MG63 (cell line): ENCODE data around the gene GKN2. TPM values are rescaled to one million over a fixed set of nuclear protein-coding genes. Genes with fewer than 3 reads are reported as not detected.

Experiments used
- DNase-seq: peaks from one replicate; pipeline ENCODE4 v3.0.0-alpha.2; 2020
- H3K27me3 ChIP-seq: fragments of 250-450 bp; sonication (Bioruptor Pico); 2 replicates; pipeline ENCODE4 v1.5.1; 2020; ENCODE audit warnings: mild to moderate bottlenecking, moderate library complexity
- H3K36me3 ChIP-seq: fragments of 250-450 bp; sonication (Bioruptor Pico); 2 replicates; pipeline ENCODE4 v1.5.1; 2020; ENCODE audit warnings: mild to moderate bottlenecking, moderate library complexity
- H3K4me3 ChIP-seq: fragments of 250-450 bp; sonication (Bioruptor Pico); 2 replicates; pipeline ENCODE4 v1.5.1; 2020; ENCODE audit warnings: mild to moderate bottlenecking, moderate library complexity
- H3K9me3 ChIP-seq: fragments of 250-450 bp; sonication (Bioruptor Pico); 2 replicates; pipeline ENCODE4 v1.5.1; 2020; ENCODE audit warnings: mild to moderate bottlenecking, moderate library complexity
- total RNA-seq: library from RNA; depleted of rRNA; stranded (reverse); fragments of >200 nt; shearing (Covaris generic); gene quantifications from 2 replicates; pipeline ENCODE4 v1.2.3, GENCODE V29; 2014; ENCODE audit warnings: low replicate concordance; rRNA removed

The GKN2 gene
- not detected in 2 replicates for total RNA-seq

GRCh38 chr2:68952887-68953521 is at the start of gene GKN2:
Gene GKN2, minus strand, starts transcription at chr2:68952893. Its CDS starts 32 bp downstream, at chr2:68952861.
- Histone ChIP-seq H3K27me3 (no peaks in the 10 kb centered on the region), H3K4me3 (no peak within 1 kb of the TSS), H3K36me3 (no peaks in the 10 kb centered on the region), H3K9me3 (no peaks in the 10 kb centered on the region)
- DNase-seq = no peak

GRCh38 chr2:69001879-69002278 is 49.2 kb upstream of the GKN2 start:
- Histone ChIP-seq H3K27me3 (no peaks in the 10 kb centered on the region), H3K9me3 (peaks cover 10% of the 10 kb centered on the region; the same call in 1 of the 2 replicates), H3K4me3 (no peak overlapping the region), H3K36me3 (no peaks in the 10 kb centered on the region)
- DNase-seq = no peak

GRCh38 chr2:68997401-68997800 is 44.7 kb upstream of the GKN2 start:
- Histone ChIP-seq H3K36me3 (no peaks in the 10 kb centered on the region), H3K4me3 (no peak overlapping the region), H3K27me3 (no peaks in the 10 kb centered on the region), H3K9me3 (peaks cover 10% of the 10 kb centered on the region)
- no peak for DNase-seq

GRCh38 chr2:68995916-68996315 is 43.2 kb upstream of the GKN2 start:
- H3K9me3 ChIP-seq = peaks cover 6% of the 10 kb centered on the region
- H3K27me3 ChIP-seq = no peaks in the 10 kb centered on the region
- H3K4me3 ChIP-seq = no peak overlapping the region
- no peak for DNase-seq
- H3K36me3 ChIP-seq = no peaks in the 10 kb centered on the region

- Histone ChIP-seq H3K4me3 (no peak overlapping the region), H3K9me3 (no peaks in the 10 kb centered on the region; the same call in 1 of the 2 replicates), H3K36me3 (no peaks in the 10 kb centered on the region), H3K27me3 (no peaks in the 10 kb centered on the region)
- peak; percentile 82 for DNase-seq
Measured at GRCh38 chr2:68994864-68995263, 42.2 kb upstream of the GKN2 start.

- Histone ChIP-seq H3K9me3 (no peaks in the 10 kb centered on the region; the same call in 1 of the 2 replicates), H3K36me3 (no peaks in the 10 kb centered on the region), H3K4me3 (no peak overlapping the region), H3K27me3 (no peaks in the 10 kb centered on the region)
- no peak for DNase-seq
Measured at GRCh38 chr2:68993660-68994059, 41.0 kb upstream of the GKN2 start.

GRCh38 chr2:68992933-68993332 is 40.2 kb upstream of the GKN2 start:
- no peak overlapping the region for H3K4me3 ChIP-seq
- H3K36me3 ChIP-seq = no peaks in the 10 kb centered on the region
- no peaks in the 10 kb centered on the region for H3K27me3 ChIP-seq
- DNase-seq = no peak
- H3K9me3 ChIP-seq = no peaks in the 10 kb centered on the region; the same call in 1 of the 2 replicates

- no peaks in the 10 kb centered on the region for H3K36me3 ChIP-seq
- H3K4me3 ChIP-seq = no peak overlapping the region
- H3K9me3 ChIP-seq = no peaks in the 10 kb centered on the region; the same call in 1 of the 2 replicates
- no peak for DNase-seq
- no peaks in the 10 kb centered on the region for H3K27me3 ChIP-seq
Measured at GRCh38 chr2:68992341-68992740, 39.6 kb upstream of the GKN2 start.

- H3K9me3 ChIP-seq = no peaks in the 10 kb centered on the region
- no peaks in the 10 kb centered on the region for H3K36me3 ChIP-seq
- no peaks in the 10 kb centered on the region for H3K27me3 ChIP-seq
- no peak for DNase-seq
- no peak overlapping the region for H3K4me3 ChIP-seq
Measured at GRCh38 chr2:68989035-68989434, 36.3 kb upstream of the GKN2 start.

- Histone ChIP-seq H3K4me3 (no peak overlapping the region), H3K27me3 (no peaks in the 10 kb centered on the region), H3K36me3 (no peaks in the 10 kb centered on the region), H3K9me3 (no peaks in the 10 kb centered on the region)
- no peak for DNase-seq
Measured at GRCh38 chr2:68987021-68987503, 34.4 kb upstream of the GKN2 start.

GRCh38 chr2:68980956-68981355 is 28.3 kb upstream of the GKN2 start:
- Histone ChIP-seq H3K4me3 (no peak overlapping the region), H3K36me3 (no peaks in the 10 kb centered on the region), H3K9me3 (no peaks in the 10 kb centered on the region), H3K27me3 (no peaks in the 10 kb centered on the region)
- DNase-seq = no peak

GRCh38 chr2:68978098-68978497 is 25.4 kb upstream of the GKN2 start:
- Histone ChIP-seq H3K9me3 (no peaks in the 10 kb centered on the region), H3K36me3 (no peaks in the 10 kb centered on the region), H3K4me3 (no peak overlapping the region), H3K27me3 (no peaks in the 10 kb centered on the region)
- no peak for DNase-seq

GRCh38 chr2:68977453-68977852 is 24.8 kb upstream of the GKN2 start:
- Histone ChIP-seq H3K36me3 (no peaks in the 10 kb centered on the region), H3K9me3 (no peaks in the 10 kb centered on the region), H3K27me3 (no peaks in the 10 kb centered on the region), H3K4me3 (no peak overlapping the region)
- DNase-seq = no peak

- H3K36me3 ChIP-seq = no peaks in the 10 kb centered on the region
- no peaks in the 10 kb centered on the region for H3K27me3 ChIP-seq
- H3K4me3 ChIP-seq = no peak overlapping the region
- no peak for DNase-seq
- H3K9me3 ChIP-seq = no peaks in the 10 kb centered on the region
Measured at GRCh38 chr2:68975844-68976243, 23.2 kb upstream of the GKN2 start.

- DNase-seq = no peak
- H3K4me3 ChIP-seq = no peak overlapping the region
- no peaks in the 10 kb centered on the region for H3K36me3 ChIP-seq
- no peaks in the 10 kb centered on the region for H3K27me3 ChIP-seq
- H3K9me3 ChIP-seq = no peaks in the 10 kb centered on the region
Measured at GRCh38 chr2:68974946-68975665, 22.4 kb upstream of the GKN2 start.

GRCh38 chr2:68974251-68974650 is 21.6 kb upstream of the GKN2 start, which contains the start of gene GKN1:
Gene GKN1, plus strand, starts transcription at chr2:68974636. Its CDS starts 42 bp downstream, at chr2:68974678.
- Histone ChIP-seq H3K27me3 (no peaks in the 10 kb centered on the region), H3K36me3 (no peaks in the 10 kb centered on the region), H3K9me3 (no peaks in the 10 kb centered on the region), H3K4me3 (no peak within 1 kb of the TSS)
- no peak for DNase-seq

- Histone ChIP-seq H3K27me3 (no peaks in the 10 kb centered on the region), H3K9me3 (no peaks in the 10 kb centered on the region), H3K4me3 (no peak overlapping the region), H3K36me3 (no peaks in the 10 kb centered on the region)
- peak; percentile 91 for DNase-seq
Measured at GRCh38 chr2:68971591-68972231, 19.0 kb upstream of the GKN2 start.
